Endothelial cell of umbilical vein (primary cell): ENCODE data around the gene CPNE5. TPM values are rescaled to one million over a fixed set of nuclear protein-coding genes. Genes with fewer than 3 reads are reported as not detected.

Source experiments
- BruUV-seq: library from RNA; stranded (reverse); fragments of 400-500 nt; replicated peaks from 2 replicates; lab custom pipeline; 2021; lab: Mats Ljungman, UMichigan
- CTCF ChIA-PET: fragments of 300-600, 350-600 bp; sonication (Branson Sonifier 250); formaldehyde crosslinking; loops from one replicate; lab custom pipeline; 2021; ENCODE audit warnings: antibody characterized with exemption, inconsistent platforms; lab: Charles Lee
- POLR2A ChIA-PET: fragments of 300-600, 350-600 bp; sonication (Branson Sonifier 250); formaldehyde crosslinking; loops from one replicate; lab custom pipeline; 2021; ENCODE audit warnings: antibody characterized with exemption, inconsistent platforms; lab: Charles Lee
- DNase-seq: peaks from one replicate; pipeline ENCODE4 v3.0.0-alpha.2; 2011; ENCODE audit warnings: low read depth, low spot score
- FAIRE-seq: peaks from 2 replicates; lab custom pipeline; 2011; peaks lifted over from hg19 to GRCh38; lab: Jason Lieb, UNC
- H2AFZ ChIP-seq: 2 replicates; pipeline ENCODE4 v1.6.0; 2012; ENCODE audit warnings: low read depth, low read length, control low read depth, inconsistent platforms
- H3K27ac ChIP-seq: 2 replicates; pipeline ENCODE4 v1.5.1; 2011; ENCODE audit warnings: low read depth, mild to moderate bottlenecking, control low read depth, low read length, moderate library complexity; ENCODE audit not compliant: insufficient read depth
- H3K27me3 ChIP-seq, 2 experiments: 2 replicates each; pipeline versions ENCODE4 v1.6.0 to v1.6.1; 2011; ENCODE audit warnings: low read length in 2 of 2, mixed read lengths in 1 of 2; ENCODE audit not compliant: control insufficient read depth in 2 of 2, insufficient read depth in 2 of 2
- H3K36me3 ChIP-seq, 2 experiments: 2 replicates in 1 of 2; 3 replicates in 1 of 2; pipeline ENCODE4 v1.5.1; 2011; ENCODE audit warnings: low read length in 2 of 2, mild to moderate bottlenecking in 1 of 2, moderate library complexity in 1 of 2; ENCODE audit not compliant: control insufficient read depth in 2 of 2, insufficient read depth in 2 of 2; ENCODE audit errors: extremely low read depth in 1 of 2
- H3K4me1 ChIP-seq: 3 replicates; pipeline ENCODE4 v1.5.1; 2011; ENCODE audit warnings: mild to moderate bottlenecking, low read length; ENCODE audit not compliant: control insufficient read depth, insufficient read depth; ENCODE audit errors: extremely low read depth
- H3K4me2 ChIP-seq: 2 replicates; pipeline ENCODE4 v1.6.1; 2011; ENCODE audit warnings: low read length, control low read depth, mixed read lengths; ENCODE audit not compliant: insufficient read depth
- H3K4me3 ChIP-seq, 3 experiments: fragments of 200-600 bp in 1 of 3; sonication (generic), shearing (Covaris generic) in 1 of 3; replicated peaks in 1 of 3; 2 replicates each; pipeline ENCODE4 v1.5.1; 2011 to 2016; ENCODE audit warnings: control low read depth in 3 of 3, low read length in 3 of 3, mild to moderate bottlenecking in 2 of 3, inconsistent platforms in 1 of 3, low read depth in 1 of 3, moderate library complexity in 1 of 3; ENCODE audit not compliant: insufficient read depth in 1 of 3
- H3K79me2 ChIP-seq: 2 replicates; pipeline ENCODE4 v1.6.0; 2012; ENCODE audit warnings: low read length, inconsistent platforms; ENCODE audit not compliant: control insufficient read depth, insufficient read depth
- H3K9ac ChIP-seq: replicated peaks from 2 replicates; pipeline ENCODE3; 2011; ENCODE audit warnings: low read length, control low read depth; ENCODE audit not compliant: insufficient read depth; ENCODE audit errors: extremely low read depth
- H3K9me1 ChIP-seq: replicated peaks from 3 replicates; pipeline ENCODE4 v1.6.0; 2011; ENCODE audit warnings: mild to moderate bottlenecking, low read length; ENCODE audit not compliant: control insufficient read depth, insufficient read depth; ENCODE audit errors: extremely low read depth
- H3K9me3 ChIP-seq: replicated peaks from 2 replicates; pipeline ENCODE4 v1.5.1; 2012; ENCODE audit warnings: low read length, inconsistent platforms; ENCODE audit not compliant: control insufficient read depth, insufficient read depth
- H4K20me1 ChIP-seq: replicated peaks from 2 replicates; pipeline ENCODE3; 2011; ENCODE audit warnings: mild to moderate bottlenecking, low read length; ENCODE audit not compliant: control insufficient read depth, insufficient read depth; ENCODE audit errors: extremely low read depth
- CTCF ChIP-seq, 2 donors: IDR thresholded peaks; 1 replicate in 1 of 2; 2 replicates in 1 of 2; pipeline ENCODE4 v1.5.1; 2011; ENCODE audit warnings: low read length in 2 of 2, mild to moderate bottlenecking in 2 of 2, moderate library complexity in 2 of 2, control low read depth in 1 of 2, inconsistent platforms in 1 of 2, low read depth in 1 of 2; ENCODE audit not compliant: insufficient read depth in 1 of 2; ENCODE audit errors: extremely low read depth in 1 of 2
- EZH2 ChIP-seq: IDR thresholded peaks from 2 replicates; pipeline ENCODE4 v1.6.1; 2012; ENCODE audit warnings: borderline replicate concordance, low read depth, mild to moderate bottlenecking, moderate library complexity, low read length, inconsistent platforms; ENCODE audit not compliant: severe bottlenecking
- FOS ChIP-seq: IDR thresholded peaks from 2 replicates; pipeline ENCODE4 v1.6.1; 2011; ENCODE audit warnings: mild to moderate bottlenecking, low read length, moderate library complexity, borderline replicate concordance; ENCODE audit not compliant: insufficient read depth
- GATA2 ChIP-seq: IDR thresholded peaks from 2 replicates; pipeline ENCODE4 v1.7.0; 2011; ENCODE audit warnings: low read depth, mild to moderate bottlenecking, moderate library complexity, mixed read lengths, low read length; ENCODE audit not compliant: insufficient read length, insufficient read depth
- JUN ChIP-seq: IDR thresholded peaks from 2 replicates; pipeline ENCODE4 v1.6.1; 2011; ENCODE audit warnings: borderline replicate concordance, low read depth; ENCODE audit not compliant: insufficient read length, insufficient read depth
- MAX ChIP-seq: IDR thresholded peaks from 2 replicates; pipeline ENCODE4 v1.6.1; 2011; ENCODE audit not compliant: insufficient read depth, insufficient read length
- MYC ChIP-seq: IDR thresholded peaks from one replicate; pipeline ENCODE4 v1.6.1; 2011; ENCODE audit warnings: mild to moderate bottlenecking, low read depth, low read length
- POLR2A ChIP-seq: IDR thresholded peaks from 2 replicates; pipeline ENCODE4 v1.6.1; 2012; ENCODE audit warnings: low read depth, mild to moderate bottlenecking, control low read depth, low read length
- POLR2AphosphoS5 ChIP-seq: IDR thresholded peaks from 2 replicates; pipeline ENCODE4 v1.6.1; 2012; ENCODE audit warnings: low read depth, mild to moderate bottlenecking, control low read depth, low read length, moderate library complexity; ENCODE audit not compliant: insufficient read depth
- dilution Hi-C: fragments of 300-500 bp; cut with MboI; formaldehyde crosslinking; loops from one replicate; pipeline ENCODE4 v1.15.0; 2019; ENCODE audit warnings: low sequenced_read_pairs; ENCODE audit not compliant: extremely low pct_ligation_motif_present
- intact Hi-C: fragments of 100-400 bp; cut with micrococcal nuclease; formaldehyde crosslinking; loops from one replicate; pipeline ENCODE4 v1.10.0; 2022
- polyA plus RNA-seq, 4 experiments: library from polyadenylated mRNA; depleted of rRNA in 3 of 4; stranded (reverse) in 3 of 4; unstranded in 1 of 4; fragments of >200 nt; gene quantifications; 2 replicates each; pipeline versions ENCODE4 v1.2.1 to v1.2.3, GENCODE V29; 2011 to 2012; ENCODE audit warnings: missing spikeins in 1 of 4
- total RNA-seq: library from RNA; stranded (reverse); gene quantifications from 2 replicates; pipeline ENCODE4 v1.2.3, GENCODE V29; 2021

Gene CPNE5
- total and polyA plus RNA-seq, 2 donors (not counting 3 experiments of a cell fraction or from before 2014, with no cell fraction given) = 18.8 to 49.4 TPM

GRCh38 chr6:36874443-36875249 lies 35.4 kb upstream of the CPNE5 start, which contains the start of gene PPIL1:
Gene PPIL1, minus strand, starts transcription at chr6:36874803. Its CDS starts 31 bp downstream, at chr6:36874772.
- Histone ChIP-seq H3K4me3 (peak within 1 kb of the TSS; percentile 63 to 95 (median 67)), H3K27ac (peak within 1 kb of the TSS; percentile 82), H3K4me2 (peak within 1 kb of the TSS; percentile 99), H4K20me1 (no peaks in the 10 kb centered on the region), H3K9ac (peak within 1 kb of the TSS; percentile 92), H3K36me3 (peaks cover 0 to 2% of the 10 kb centered on the region in 2 experiments), H3K4me1 (peaks cover 12% of the 10 kb centered on the region), H3K9me3 (no peaks in the 10 kb centered on the region), H3K27me3 (no peaks in the 10 kb centered on the region), H3K79me2 (peaks cover 17% of the 10 kb centered on the region), H3K9me1 (no peaks in the 10 kb centered on the region), H2AFZ (peak within 1 kb of the TSS; percentile 76)
- FAIRE-seq (peak; percentile 94), DNase-seq (peak; percentile 93)
- CTCF ChIA-PET = interaction anchor here (0.8 to 5.7 kb wide), 17 partner anchors 9 to 143 kb away, joined by 3 to 41 read pairs (median 6); partner anchors contain the start of gene C6orf89
- TF ChIP-seq POLR2A (peak; percentile 59), MAX (no peak), EZH2 (no peak), POLR2AphosphoS5 (peak; percentile 62), JUN (no peak), FOS (no peak), CTCF (IDR thresholded peaks at IDR 0.05; ENCODE audit: extremely low read depth in 1 of 2, insufficient read depth in 1 of 2, low read depth in 1 of 2, low read length in 2 of 2) (peak in 1 of 2 donors; percentile 2), GATA2 (no peak), MYC (peak; percentile 26)
- intact Hi-C loops (loop anchor here (1.0 to 5.0 kb wide), 2 partner anchors 11 to 197 kb away; partner anchors contain the start of genes C6orf89 and CDKN1A), dilution Hi-C loops (no loop called here)
- BruUV-seq = TSS peak; percentile 55
- POLR2A ChIA-PET = interaction anchor here (0.6 to 1.4 kb wide), 4 partner anchors 76 to 196 kb away, joined by 3 to 5 read pairs (median 4); partner anchors contain the start of genes CDKN1A and MTCH1
